Ectodermal cell (in vitro differentiated cells): ENCODE measurements around the gene TMEM163.

Source experiments
- H3K27ac ChIP-seq: 2 replicates; pipeline ENCODE4 v1.7.0; 2013; ENCODE audit warnings: mild to moderate bottlenecking, low read depth, low read length; ENCODE audit not compliant: insufficient read depth, poor library complexity, severe bottlenecking
- H3K27me3 ChIP-seq: 2 replicates; pipeline ENCODE4 v1.7.0; 2013; ENCODE audit warnings: mild to moderate bottlenecking, low read length; ENCODE audit not compliant: insufficient read depth, control insufficient read depth, poor library complexity, severe bottlenecking
- H3K36me3 ChIP-seq: one replicate; pipeline ENCODE4 v1.7.0; 2013; ENCODE audit warnings: low read length; ENCODE audit not compliant: control insufficient read depth, insufficient read depth
- H3K4me1 ChIP-seq: one replicate; pipeline ENCODE4 v1.7.0; 2013; ENCODE audit warnings: low read length; ENCODE audit not compliant: control insufficient read depth, insufficient read depth
- H3K4me3 ChIP-seq: 2 replicates; pipeline ENCODE4 v1.7.0; 2013; ENCODE audit warnings: low read depth, low read length, control low read depth; ENCODE audit not compliant: insufficient read depth
- H3K9me3 ChIP-seq: 2 replicates; pipeline ENCODE4 v1.7.0; 2013; ENCODE audit warnings: mild to moderate bottlenecking, low read length, moderate library complexity; ENCODE audit not compliant: control insufficient read depth
- WGBS, 2 experiments: methylation state at CpG; one replicate each; pipeline ENCODE4 v1.1.7; 2013; ENCODE audit warnings: missing lambda C conversion rate in 2 of 2; 5-methylcytosine and 5-hydroxymethylcytosine counted together

TMEM163 gene

GRCh38 chr2:134501476-134502091 is 217.2 kb downstream of the TMEM163 start:
- H3K4me1 ChIP-seq = no peaks in the 10 kb centered on the region
- H3K27me3 ChIP-seq = no peaks in the 10 kb centered on the region
- no peak overlapping the region for H3K4me3 ChIP-seq
- no peak overlapping the region for H3K27ac ChIP-seq
- no peaks in the 10 kb centered on the region for H3K9me3 ChIP-seq
- WGBS, 2 experiments = 97 to 99% methylated on average over 5 to 6 of the region's 6 CpGs
- no peaks in the 10 kb centered on the region for H3K36me3 ChIP-seq

GRCh38 chr2:134500211-134500935 is 218.4 kb downstream of the TMEM163 start:
- H3K4me1 ChIP-seq = no peaks in the 10 kb centered on the region
- H3K36me3 ChIP-seq = no peaks in the 10 kb centered on the region
- no peaks in the 10 kb centered on the region for H3K27me3 ChIP-seq
- no peak overlapping the region for H3K27ac ChIP-seq
- 83 to 85% methylated on average over 8 to 9 of the region's 9 CpGs for WGBS, 2 experiments
- H3K4me3 ChIP-seq = no peak overlapping the region
- no peaks in the 10 kb centered on the region for H3K9me3 ChIP-seq

- 73 to 76% methylated on average over 9 of the region's 9 CpGs for WGBS, 2 experiments
- H3K4me1 ChIP-seq = no peaks in the 10 kb centered on the region
- no peaks in the 10 kb centered on the region for H3K9me3 ChIP-seq
- H3K27me3 ChIP-seq = no peaks in the 10 kb centered on the region
- H3K27ac ChIP-seq = no peak overlapping the region
- H3K4me3 ChIP-seq = no peak overlapping the region
- H3K36me3 ChIP-seq = no peaks in the 10 kb centered on the region
Observed at GRCh38 chr2:134499307-134499926, 219.4 kb downstream of the TMEM163 start.

GRCh38 chr2:134498654-134499053 is 220.1 kb downstream of the TMEM163 start:
- 82 to 84% methylated on average over 6 to 7 of the region's 7 CpGs for WGBS, 2 experiments

DNA sequence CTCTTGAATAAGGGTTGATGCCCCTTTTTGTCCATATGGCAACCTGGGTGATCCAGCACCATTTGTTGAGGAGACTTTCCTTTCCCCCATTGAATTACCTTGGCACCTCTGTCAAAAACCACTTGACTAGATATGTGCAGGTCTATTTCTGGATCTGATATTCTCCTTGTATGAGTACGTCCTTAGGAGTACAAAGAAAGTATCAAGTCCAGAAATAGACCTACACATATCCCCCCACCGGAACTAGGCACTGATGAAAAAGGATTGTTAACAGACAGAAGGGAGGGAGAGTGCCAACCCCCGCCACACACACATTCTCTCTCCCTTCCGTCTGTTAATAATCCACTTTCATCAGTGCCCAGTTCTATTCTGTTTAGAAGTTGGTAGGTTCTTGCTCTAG is 225.0 kb downstream of the TMEM163 start:
- H3K4me3 ChIP-seq = no peak overlapping the region
- WGBS, 2 experiments = 88 to 100% methylated on average over 1 to 3 of the region's 4 CpGs
- no peaks in the 10 kb centered on the region for H3K27me3 ChIP-seq
- no peaks in the 10 kb centered on the region for H3K36me3 ChIP-seq
- H3K27ac ChIP-seq = no peak overlapping the region
- no peaks in the 10 kb centered on the region for H3K9me3 ChIP-seq
- H3K4me1 ChIP-seq = no peaks in the 10 kb centered on the region

More at GRCh38 chr2:134498654-134499053, 220.1 kb downstream of the TMEM163 start:
- no peaks in the 10 kb centered on the region for H3K4me1 ChIP-seq
- no peak overlapping the region for H3K27ac ChIP-seq
- no peaks in the 10 kb centered on the region for H3K9me3 ChIP-seq
- no peaks in the 10 kb centered on the region for H3K27me3 ChIP-seq
- H3K4me3 ChIP-seq = no peak overlapping the region
- H3K36me3 ChIP-seq = no peaks in the 10 kb centered on the region

GRCh38 chr2:134491771-134492441 is 226.9 kb downstream of the TMEM163 start:
- Histone ChIP-seq H3K9me3 (no peaks in the 10 kb centered on the region), H3K4me3 (no peak overlapping the region), H3K27me3 (no peaks in the 10 kb centered on the region), H3K36me3 (no peaks in the 10 kb centered on the region), H3K4me1 (no peaks in the 10 kb centered on the region), H3K27ac (no peak overlapping the region)
- WGBS, 2 experiments = 86 to 90% methylated on average over 9 of the region's 9 CpGs

DNA sequence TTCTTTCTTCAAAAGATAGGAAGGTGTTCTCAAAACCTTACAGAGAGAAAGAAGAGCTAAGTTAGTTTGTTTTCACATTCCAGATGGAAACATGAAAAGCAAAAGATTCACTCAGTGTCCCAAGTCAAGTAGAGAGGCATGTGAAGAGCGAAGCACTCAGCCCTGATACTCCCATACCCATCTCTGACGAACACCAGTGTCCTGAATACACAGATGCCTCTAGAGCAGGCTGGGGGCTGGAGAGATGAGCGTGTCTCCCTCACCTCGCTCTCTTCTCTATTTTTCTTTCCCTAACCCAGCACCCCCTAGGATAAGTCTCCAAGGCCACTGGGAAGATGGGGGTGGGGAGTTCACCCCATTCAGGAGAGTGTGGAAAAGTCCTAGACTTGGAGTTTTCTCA is 227.8 kb downstream of the TMEM163 start:
- Histone ChIP-seq H3K9me3 (no peaks in the 10 kb centered on the region), H3K4me1 (no peaks in the 10 kb centered on the region), H3K27me3 (no peaks in the 10 kb centered on the region), H3K27ac (no peak overlapping the region), H3K36me3 (no peaks in the 10 kb centered on the region), H3K4me3 (no peak overlapping the region)
- WGBS, 2 experiments = 78 to 89% methylated on average over 2 to 4 of the region's 4 CpGs

GRCh38 chr2:134490559-134490958 is 228.2 kb downstream of the TMEM163 start:
- H3K36me3 ChIP-seq = no peaks in the 10 kb centered on the region

GRCh38 chr2:134489732-134490384 is 228.9 kb downstream of the TMEM163 start:
- H3K27ac ChIP-seq = no peak overlapping the region
- WGBS, 2 experiments = 88 to 89% methylated on average over 11 of the region's 11 CpGs
- H3K36me3 ChIP-seq = no peaks in the 10 kb centered on the region
- H3K4me3 ChIP-seq = no peak overlapping the region
- no peaks in the 10 kb centered on the region for H3K9me3 ChIP-seq
- H3K27me3 ChIP-seq = no peaks in the 10 kb centered on the region
- H3K4me1 ChIP-seq = no peaks in the 10 kb centered on the region

More at GRCh38 chr2:134490559-134490958, 228.2 kb downstream of the TMEM163 start:
- Histone ChIP-seq H3K9me3 (no peaks in the 10 kb centered on the region), H3K27ac (no peak overlapping the region), H3K27me3 (no peaks in the 10 kb centered on the region), H3K4me3 (no peak overlapping the region), H3K4me1 (no peaks in the 10 kb centered on the region)
- WGBS, 2 experiments = 94 to 96% methylated on average over 4 of the region's 4 CpGs
